ENCODE data around the gene MPDZ.
A peak's percentile ranks its signal among the peaks of the same experiment; 100 is the strongest.

The MPDZ gene

DNA sequence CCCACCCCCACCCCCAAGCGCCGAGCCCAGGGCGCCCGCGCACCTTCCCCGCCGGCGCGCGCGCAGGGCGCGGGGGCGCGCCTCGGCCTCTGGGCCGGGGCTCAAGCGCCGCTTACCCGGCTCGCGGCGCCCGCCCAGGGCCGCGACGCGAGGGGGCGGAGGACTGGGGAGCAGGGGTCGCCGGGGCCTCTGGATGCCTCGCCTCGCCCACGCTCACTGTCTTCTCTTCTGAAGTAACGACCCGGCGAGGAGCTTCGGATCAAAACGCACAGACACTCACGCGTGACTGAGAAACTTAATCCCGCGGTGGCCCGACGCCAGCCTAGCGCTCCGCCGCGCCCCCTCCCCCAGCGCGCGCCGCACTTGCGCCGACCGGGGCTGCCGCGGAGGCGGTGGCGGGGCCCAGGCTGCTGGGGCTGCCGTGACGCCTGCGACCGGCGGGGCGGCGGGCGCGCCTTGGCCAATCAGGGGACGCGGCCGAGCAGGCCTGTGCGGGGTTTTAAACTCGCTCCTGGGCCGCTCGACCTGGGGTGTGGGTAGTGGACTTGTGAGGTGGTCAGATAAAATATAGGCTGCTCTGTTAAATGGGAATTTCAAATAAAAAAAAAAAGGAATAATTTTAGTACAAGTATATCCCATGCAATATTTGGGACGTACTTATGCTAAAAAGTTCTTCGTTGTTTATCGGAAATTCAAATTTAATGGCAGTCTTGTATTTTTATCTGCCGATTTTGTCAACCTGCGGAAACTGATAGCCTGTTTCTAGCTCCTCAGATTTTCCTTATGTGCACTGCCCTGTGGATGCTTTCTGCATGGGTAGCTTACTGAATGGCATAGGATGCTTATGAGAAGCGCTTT, at the start of gene MPDZ:
TSS of gene MPDZ (minus strand) at position 409 of the 858 bp plus-strand sequence. CDS start 29,377 bp downstream, outside the sequence.
- DNase-seq: peak; percentile 91

DNA sequence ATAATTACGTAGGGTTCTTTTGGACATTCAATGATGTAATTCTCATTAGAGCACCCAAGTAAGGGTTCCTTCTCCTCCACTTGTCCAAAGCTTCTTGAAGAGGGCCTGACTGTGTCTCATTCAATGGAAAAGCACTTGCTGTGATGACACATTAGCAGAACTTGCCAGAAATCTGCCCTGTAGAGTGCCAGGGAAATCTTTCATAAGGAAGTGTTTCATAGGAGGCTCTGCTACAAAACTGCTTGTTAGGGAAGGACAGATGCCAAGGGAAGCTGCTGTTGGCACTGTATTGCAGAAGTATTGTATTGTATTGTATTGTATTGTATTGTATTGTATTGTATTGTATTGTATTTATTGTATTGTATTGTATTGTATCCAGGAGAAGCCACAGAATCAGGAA, 45.5 kb upstream of the MPDZ start:
- no peak for DNase-seq

DNA sequence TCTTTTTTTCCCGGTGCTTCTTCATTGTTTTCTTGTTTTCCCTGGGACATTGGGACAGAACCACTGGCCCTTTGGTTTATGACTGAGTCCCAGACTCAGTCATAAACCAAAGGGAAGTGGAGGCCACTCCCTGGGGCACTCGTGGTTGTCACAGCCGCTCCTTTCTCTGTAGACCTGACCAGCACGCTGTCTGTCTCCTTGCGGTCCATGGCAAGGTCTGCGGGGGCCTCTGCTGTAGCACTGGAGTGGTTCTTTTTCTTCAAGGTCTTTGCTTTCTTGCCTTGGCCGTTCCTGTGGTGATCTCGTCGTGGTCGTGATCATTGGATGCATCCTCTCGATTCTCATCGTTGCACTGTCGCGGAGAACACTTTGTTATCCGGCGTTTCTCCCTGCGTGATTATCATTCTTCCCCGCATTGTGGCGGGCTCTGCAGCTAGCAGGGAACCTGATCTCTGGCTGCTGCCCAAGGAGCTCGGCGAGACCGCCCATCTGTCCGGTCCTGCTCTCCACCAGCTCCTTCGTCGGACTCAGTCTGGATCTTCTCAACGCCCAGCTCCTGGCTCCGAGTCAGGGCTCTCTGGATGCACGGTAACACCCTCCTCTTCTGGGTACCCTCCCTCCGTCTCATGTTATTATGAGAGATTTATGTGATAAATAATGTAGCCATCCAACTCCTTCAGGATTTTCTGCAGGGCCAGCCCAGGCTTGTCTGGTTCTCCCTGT, 43.5 kb upstream of the MPDZ start:
- no peak for DNase-seq

GRCh38 chr9:13318027-13318426, 38.5 kb upstream of the MPDZ start:
- DNase-seq: no peak

DNA sequence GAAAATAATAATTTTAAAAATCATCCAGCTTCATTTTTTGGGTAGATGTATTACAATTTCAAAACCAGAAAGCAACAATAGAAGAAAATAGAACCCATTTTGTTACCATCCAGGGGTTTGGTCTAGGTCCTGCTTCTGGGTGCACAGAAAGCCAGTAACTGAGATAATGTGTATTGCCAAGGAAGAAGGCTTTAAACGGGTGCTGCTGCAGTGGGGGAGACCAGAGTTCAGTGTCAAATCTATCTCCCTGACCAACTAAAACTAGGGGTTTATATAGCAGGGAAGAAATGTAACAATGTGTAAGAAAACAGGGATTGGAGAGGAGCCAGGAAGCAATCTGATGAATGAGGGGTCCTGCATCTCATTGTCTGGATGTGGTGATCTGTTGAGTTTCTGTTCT, 17.5 kb upstream of the MPDZ start:
- DNase-seq: no peak

DNA sequence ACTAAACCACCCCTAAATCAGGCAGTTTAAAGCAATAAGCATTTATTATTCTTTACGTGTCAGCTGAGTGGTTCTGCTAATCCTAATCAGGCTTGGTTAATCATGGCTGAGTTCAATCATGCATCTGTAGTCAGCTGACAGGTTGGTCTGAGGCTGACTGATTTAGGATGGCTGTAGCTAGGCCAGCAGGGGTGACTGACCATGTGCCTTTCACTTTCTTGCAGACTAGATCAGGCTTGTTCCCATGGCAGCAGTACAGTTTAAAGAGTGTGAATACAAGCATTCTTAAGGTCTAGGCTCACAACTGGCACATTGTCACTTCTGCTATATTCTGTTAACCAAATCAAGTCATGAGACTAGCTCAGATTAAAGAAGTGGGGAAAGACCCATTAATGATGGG, 16.1 kb upstream of the MPDZ start:
- DNase-seq: no peak

DNA sequence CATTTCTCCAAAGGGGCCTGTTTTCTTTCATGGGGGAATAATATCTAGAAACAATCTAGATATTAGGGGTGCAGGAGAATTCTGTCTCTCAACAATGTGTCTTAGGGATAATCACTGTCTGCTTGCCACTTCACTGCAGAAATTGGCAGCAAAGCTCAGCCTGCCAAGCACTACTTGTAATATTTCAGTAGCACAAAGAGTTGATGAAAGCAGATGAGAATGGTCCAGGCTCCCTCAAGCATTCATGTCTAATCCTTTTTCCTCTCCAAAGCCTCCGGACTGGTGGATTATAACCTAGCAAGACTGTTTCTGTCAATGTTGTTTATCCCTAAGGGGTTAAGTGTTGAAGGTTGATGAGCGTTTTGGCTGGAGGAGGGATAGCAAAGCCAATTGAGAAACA, 13.3 kb upstream of the MPDZ start:
- DNase-seq: no peak

DNA sequence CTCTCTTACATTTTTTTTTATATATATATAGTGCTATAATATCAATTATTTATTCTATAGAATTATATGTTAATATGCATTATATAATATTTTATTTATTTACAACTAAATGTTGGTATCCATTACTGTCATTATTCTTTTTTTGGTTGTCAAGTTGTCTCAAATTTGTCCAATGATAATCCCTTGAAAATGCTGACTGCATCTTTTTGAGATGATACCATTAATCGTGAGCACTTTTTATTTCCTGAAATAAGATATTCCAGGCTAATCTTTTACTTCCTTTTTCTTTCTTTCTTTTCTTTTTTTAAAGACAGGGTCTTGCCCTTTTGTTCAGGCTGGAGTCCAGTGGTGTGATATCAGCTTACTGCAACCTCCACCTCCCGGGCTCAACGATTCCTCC, 12.7 kb upstream of the MPDZ start:
- no peak for DNase-seq

GRCh38 chr9:13291718-13292117, 12.2 kb upstream of the MPDZ start:
- DNase-seq: no peak

DNA sequence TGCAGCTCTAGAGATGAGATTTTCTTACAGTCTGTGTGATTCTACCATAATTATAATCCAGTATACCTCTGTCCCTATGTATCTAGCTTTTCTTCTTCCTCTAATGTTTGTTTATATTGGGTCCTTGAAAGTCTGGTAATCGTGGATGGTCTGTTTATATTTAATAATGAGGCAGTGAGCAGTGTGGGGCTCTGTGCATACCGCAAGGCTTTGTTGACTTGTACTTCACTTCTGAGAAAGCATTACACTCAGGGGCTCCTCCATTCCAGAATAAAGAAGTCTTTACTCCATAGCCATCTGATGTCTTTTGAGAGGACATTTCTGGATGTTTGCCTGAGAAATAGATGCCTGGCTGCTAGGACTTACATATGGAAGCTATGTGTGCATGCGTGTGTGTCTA, 4.5 kb upstream of the MPDZ start:
- DNase-seq: no peak

DNA sequence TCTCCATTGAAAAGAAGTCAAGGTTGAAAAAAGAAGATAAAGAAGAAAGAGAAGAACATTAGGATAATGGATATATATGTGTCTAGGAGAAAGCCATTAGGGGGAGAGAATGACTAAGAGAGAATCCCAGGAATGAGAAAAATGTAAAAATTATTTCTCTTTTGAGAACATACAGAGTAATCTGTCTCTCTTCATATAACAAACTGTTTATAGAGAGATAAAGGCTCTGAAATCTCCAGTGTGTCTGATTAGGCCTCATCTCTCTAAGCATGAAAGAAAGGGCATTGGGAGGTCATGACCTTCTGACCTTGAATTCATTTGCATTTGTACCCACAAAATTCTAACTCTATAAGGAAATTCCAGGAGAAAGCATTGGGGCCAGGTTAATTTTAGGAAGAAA, 3.5 kb upstream of the MPDZ start:
- DNase-seq: no peak

DNA sequence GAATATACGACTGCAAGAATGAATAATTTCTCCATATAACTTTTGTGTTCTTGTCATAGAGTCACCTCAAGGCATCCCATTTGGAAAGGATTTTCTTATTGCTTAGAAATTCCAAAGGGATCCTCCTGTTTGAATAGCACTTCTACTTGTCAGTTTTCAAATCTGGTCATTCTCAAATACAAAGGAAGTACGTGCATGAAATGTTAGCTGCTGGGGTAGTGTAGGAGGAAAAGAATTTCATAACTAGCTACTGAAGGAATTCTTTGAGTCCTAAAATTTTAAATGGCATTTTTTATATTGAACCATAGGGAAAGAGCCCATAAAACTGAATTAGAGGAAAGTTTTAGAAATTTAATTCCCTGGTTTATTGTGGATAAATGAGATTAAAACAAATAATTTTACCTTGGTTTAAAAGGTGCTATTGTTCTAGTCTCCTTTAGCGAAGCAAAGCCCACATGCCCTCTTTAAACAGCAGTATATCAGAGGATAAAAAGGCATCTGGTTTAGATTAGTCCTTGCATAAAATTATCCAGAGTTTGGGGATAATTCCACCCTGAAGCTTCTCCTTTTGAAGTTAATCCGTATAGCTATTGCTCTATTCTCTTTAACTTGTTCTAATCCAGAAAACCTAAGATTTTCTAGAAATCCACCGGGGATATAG, 2.0 kb upstream of the MPDZ start:
- no peak for DNase-seq

DNA sequence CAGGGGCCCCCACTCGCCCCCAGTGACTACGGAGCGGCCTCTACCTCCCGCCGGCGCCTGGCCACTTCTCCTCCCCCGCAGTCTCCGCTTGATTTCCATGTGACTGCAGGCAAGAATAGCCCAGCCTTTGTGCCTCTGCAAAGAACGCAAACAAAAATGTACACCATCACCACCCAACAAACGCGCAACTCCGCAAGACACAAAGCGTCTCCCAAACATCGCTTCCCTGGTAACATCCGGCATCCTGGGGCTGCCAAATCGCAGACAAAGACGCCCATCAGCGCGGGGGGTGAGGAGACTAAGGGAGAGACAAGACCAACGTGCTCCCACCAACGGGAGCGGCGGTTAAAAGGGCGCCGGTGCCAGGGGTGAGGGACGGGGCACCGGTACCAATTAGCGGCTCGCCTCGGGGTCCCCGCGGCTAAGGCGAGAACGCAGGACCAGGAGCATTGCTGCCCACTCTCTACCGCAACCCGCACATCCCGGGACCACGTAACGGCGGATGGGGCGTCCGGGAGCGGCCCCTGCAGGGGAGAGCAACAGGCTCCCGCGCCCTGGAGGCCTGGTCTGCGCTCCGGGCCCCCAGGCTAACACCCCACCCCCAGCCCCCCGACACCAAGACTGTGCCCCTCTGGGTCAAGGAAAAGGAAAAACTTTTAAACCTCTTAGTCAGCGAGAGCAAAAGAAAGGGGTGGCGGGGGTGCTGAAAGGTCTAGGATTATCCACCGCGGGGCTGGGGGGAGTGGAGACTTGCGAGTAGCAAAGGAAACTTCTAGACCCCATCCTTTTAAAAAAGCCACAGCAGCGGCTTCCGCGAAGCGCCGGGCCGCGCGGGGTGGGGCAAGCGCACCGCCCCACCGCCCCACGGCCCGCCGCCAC, 885 bp downstream of the MPDZ start:
- peak; percentile 84 for DNase-seq

DNA sequence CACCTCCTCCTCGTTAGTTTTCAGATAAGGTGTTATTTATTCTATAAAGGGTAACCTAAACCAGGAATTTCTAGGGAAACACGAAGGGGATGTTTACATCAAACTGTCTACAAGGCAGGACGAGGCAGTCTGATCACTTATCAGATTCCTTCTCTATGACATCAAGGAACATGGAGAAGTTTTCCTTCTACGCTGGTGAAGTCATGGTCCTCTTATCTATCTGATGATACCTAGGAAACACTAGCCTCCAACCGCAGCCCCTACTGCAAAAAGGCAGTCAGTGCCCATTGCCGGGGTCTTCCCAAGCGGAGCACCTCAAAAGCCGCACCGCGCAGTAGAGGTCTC, 1.5 kb downstream of the MPDZ start:
- DNase-seq: no peak

GRCh38 chr9:13274886-13275641, 4.4 kb downstream of the MPDZ start:
- no peak for DNase-seq

DNA sequence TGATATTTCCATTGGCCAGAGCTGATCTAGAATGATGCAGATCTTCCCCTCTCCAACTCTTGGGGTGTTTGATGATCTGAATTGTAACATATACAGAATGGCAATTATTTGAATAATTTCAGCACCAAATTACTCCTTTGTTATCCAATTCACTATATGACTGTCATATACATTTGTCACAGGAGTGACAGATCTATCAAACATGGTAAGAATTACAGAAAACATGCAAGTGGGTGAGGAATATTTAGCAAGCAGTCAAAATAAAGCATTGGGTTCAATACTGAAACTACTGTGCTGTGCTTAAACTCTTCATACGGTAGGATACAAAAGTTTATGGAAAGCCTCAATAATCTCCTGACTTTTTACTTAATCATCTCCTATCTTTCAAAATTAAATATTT, 8.8 kb downstream of the MPDZ start:
- DNase-seq: no peak

GRCh38 chr9:13269589-13270452, 9.7 kb downstream of the MPDZ start:
- no peak for DNase-seq

- DNase-seq: no peak
Measured at GRCh38 chr9:13268469-13268868, 11.0 kb downstream of the MPDZ start.

DNA sequence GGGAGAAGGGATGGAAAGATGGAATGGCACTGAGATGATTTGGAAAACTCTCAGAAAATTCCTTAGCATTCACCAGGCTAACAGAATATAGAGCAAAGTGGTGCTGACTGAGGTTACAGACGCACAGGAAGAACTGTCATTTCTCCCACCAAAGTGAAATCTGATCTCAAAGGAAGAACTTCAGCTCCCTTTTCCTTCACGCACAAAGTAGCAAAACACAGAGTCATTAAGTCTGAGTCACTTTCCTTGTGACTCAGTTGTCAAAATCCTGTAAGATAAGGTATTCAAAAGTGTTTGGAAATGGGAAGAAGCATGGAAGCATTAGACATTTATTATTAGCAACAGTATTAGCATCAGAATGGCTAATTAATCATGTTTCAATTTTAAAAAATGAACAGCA, 11.7 kb downstream of the MPDZ start:
- DNase-seq: no peak

DNA sequence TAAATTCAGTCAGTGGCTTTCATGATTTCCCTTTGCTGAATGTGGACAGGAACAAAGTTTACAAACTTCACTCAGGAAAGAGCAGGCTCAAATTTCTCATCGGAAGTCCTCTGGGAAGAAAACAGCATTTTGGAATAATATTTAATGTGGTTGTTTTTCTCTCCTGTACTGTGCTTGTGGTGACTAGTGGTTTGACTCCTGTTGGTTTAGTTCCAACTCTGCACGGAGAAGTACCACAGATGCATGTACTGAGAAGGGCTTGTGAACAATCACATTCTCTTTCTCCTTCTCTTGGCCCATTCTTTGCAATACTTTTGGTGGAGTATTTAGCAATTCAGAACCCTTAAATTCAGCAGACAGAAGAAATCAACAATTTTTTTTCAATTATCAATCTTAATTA, 13.3 kb downstream of the MPDZ start:
- DNase-seq: no peak

- DNase-seq: no peak
Measured at GRCh38 chr9:13264788-13265187, 14.7 kb downstream of the MPDZ start.
